ENCODE results near the gene TTC28.
"Not testable (repeated sequence)": the region's sequence is repeated elsewhere in the genome, so short reads cannot be mapped to it uniquely, and the experiment has no call there.

TTC28 gene

GRCh38 chr22:28544431-28544868 is 135.2 kb downstream of the TTC28 start:
- Mint-ChIP-seq H3K4me3 (no peak overlapping the region), H3K27me3 (peaks cover 0 to 4% of the 10 kb centered on the region in 2 donors), H3K9me3 (peaks cover 4 to 5% of the 10 kb centered on the region in 2 donors), H3K4me1 (no peaks in the 10 kb centered on the region), H3K27ac (no peak overlapping the region), H3K36me3 (peaks cover 3 to 4% of the 10 kb centered on the region in 2 donors)
- no peak for DNase-seq
- ATAC-seq (replicated peaks), result no peak

DNA sequence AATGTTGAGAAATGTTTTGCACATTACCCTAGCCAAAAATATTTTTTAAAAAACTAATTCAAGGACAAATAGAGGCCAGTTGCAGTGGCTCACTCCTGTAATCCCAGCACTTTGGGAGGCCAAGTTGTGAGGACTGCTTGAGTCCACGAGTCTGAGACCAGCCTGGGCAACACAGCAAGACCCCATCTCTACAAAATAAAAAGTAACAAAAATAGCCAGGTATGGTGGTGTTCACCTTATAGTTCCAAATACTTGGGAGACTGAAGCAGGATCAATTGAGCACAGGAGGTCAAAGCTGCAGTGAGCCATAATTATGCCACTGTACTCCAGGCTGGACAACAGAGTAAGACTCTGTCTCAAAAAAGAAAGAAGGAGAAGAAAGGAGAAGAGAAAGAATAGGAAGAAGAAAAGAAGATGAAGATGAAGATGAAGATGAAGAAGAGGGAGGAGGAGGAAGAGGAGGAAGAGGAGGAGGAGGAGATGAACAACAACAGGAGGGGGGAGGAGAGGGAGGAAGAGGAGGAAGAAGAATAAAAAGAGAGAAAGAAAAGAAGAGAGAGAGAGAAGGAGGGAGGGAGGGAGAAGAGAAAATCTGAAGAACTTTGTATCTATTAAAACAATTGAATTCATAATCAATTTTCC is 136.5 kb downstream of the TTC28 start:
- DNase-seq (no peak), ATAC-seq (replicated peaks) (no peak)
- Mint-ChIP-seq H3K4me1 (no peaks in the 10 kb centered on the region), H3K4me3 (no peak overlapping the region), H3K9me3 (peaks cover 4 to 5% of the 10 kb centered on the region in 2 donors), H3K36me3 (peaks cover 3 to 4% of the 10 kb centered on the region in 2 donors), H3K27me3 (peaks cover 0 to 4% of the 10 kb centered on the region in 2 donors), H3K27ac (no peak overlapping the region)

- Mint-ChIP-seq H3K36me3 (peaks cover 3 to 4% of the 10 kb centered on the region in 2 donors), H3K27me3 (peaks cover 0 to 4% of the 10 kb centered on the region in 2 donors), H3K4me3 (no peak overlapping the region), H3K9me3 (peaks cover 4 to 5% of the 10 kb centered on the region in 2 donors), H3K4me1 (no peaks in the 10 kb centered on the region), H3K27ac (no peak overlapping the region)
- DNase-seq (no peak), ATAC-seq (replicated peaks) (no peak)
Observed at GRCh38 chr22:28541137-28541536, 138.5 kb downstream of the TTC28 start.

- DNase-seq (no peak), ATAC-seq (replicated peaks) (no peak)
- Mint-ChIP-seq H3K36me3 (peaks cover 3 to 4% of the 10 kb centered on the region in 2 donors), H3K27me3 (peaks cover 0 to 4% of the 10 kb centered on the region in 2 donors), H3K4me3 (no peak overlapping the region), H3K27ac (no peak overlapping the region), H3K9me3 (peaks cover 4 to 5% of the 10 kb centered on the region in 2 donors), H3K4me1 (no peaks in the 10 kb centered on the region)
Observed at GRCh38 chr22:28538922-28539321, 140.7 kb downstream of the TTC28 start.

- H3K4me1 Mint-ChIP-seq; H3K4me3 Mint-ChIP-seq; H3K27me3 Mint-ChIP-seq; ATAC-seq (replicated peaks); H3K27ac Mint-ChIP-seq; DNase-seq: not testable (repeated sequence)
- H3K9me3 Mint-ChIP-seq, result peaks cover 15 to 21% of the 10 kb centered on the region in 2 donors
- H3K36me3 Mint-ChIP-seq, result peaks cover 6 to 12% of the 10 kb centered on the region in 2 donors
Observed at GRCh38 chr22:28530565-28530964, 149.1 kb downstream of the TTC28 start.

DNA sequence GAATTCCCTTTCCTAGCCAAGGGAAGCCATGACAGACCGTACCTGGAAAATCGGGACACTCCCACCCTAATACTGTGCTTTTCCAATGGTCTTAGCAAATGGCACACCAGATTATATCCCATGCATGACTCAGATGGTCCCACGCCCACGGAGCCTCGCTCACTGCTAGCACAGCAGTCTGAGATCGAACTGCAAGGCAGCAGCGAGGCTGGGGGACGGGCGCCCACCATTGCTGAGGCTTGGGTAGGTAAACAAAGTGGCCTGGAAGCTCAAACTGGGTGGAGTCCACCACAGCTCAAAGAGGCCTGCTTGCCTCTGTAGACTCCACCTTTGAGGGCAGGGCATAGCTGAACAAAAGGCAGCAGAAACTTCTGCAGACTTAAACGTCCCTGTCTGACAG is 150.5 kb downstream of the TTC28 start:
- not testable (repeated sequence) for H3K4me1 Mint-ChIP-seq

DNA sequence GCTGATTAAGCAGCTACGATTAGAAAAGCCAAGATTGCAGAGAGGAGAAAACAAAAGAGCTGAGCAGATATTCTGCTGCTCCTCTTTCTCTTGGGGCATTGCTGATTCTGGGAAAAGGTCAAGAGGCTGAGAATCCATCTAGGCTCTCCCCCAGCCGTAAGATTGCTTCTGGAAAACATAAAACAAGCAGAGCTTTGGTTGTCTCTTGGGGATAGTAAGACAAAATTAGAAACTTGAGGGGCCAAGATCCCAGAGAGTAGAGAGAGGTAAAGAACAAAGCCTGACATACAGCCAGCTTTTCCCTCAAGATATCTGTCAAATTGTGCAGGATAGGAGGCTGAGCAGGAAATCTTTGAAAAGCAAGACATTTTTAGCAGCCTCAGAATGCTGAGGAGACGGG is 158.2 kb downstream of the TTC28 start:
- DNase-seq, result no peak
- Mint-ChIP-seq H3K4me3 (no peak overlapping the region), H3K27me3 (peaks cover 4 to 5% of the 10 kb centered on the region in 2 donors), H3K9me3 (no peaks in the 10 kb centered on the region), H3K36me3 (no peaks in the 10 kb centered on the region), H3K27ac (no peak overlapping the region), H3K4me1 (no peaks in the 10 kb centered on the region)
- ATAC-seq (replicated peaks), result no peak

More for the DNA sequence above, 150.5 kb downstream of the TTC28 start:
- DNase-seq; H3K27me3 Mint-ChIP-seq; H3K27ac Mint-ChIP-seq; H3K4me3 Mint-ChIP-seq; ATAC-seq (replicated peaks): not testable (repeated sequence)
- H3K36me3 Mint-ChIP-seq, result peaks cover 6 to 12% of the 10 kb centered on the region in 2 donors
- H3K9me3 Mint-ChIP-seq, result peaks cover 15 to 21% of the 10 kb centered on the region in 2 donors

GRCh38 chr22:28514321-28514821 is 165.3 kb downstream of the TTC28 start:
- no peak for ATAC-seq (replicated peaks)
- H3K4me1 Mint-ChIP-seq, result no peaks in the 10 kb centered on the region
- H3K36me3 Mint-ChIP-seq, result peaks cover under 1 to 5% of the 10 kb centered on the region in 2 donors
- peaks cover under 1 to 1% of the 10 kb centered on the region in 2 donors for H3K27me3 Mint-ChIP-seq
- no peak overlapping the region for H3K27ac Mint-ChIP-seq
- DNase-seq, result no peak
- H3K9me3 Mint-ChIP-seq, result peaks cover 13 to 17% of the 10 kb centered on the region in 2 donors
- H3K4me3 Mint-ChIP-seq, result no peak overlapping the region

- not testable (repeated sequence) for H3K27me3 Mint-ChIP-seq; H3K36me3 Mint-ChIP-seq; H3K4me3 Mint-ChIP-seq; ATAC-seq (replicated peaks); H3K4me1 Mint-ChIP-seq; DNase-seq; H3K27ac Mint-ChIP-seq
- peaks cover 17 to 22% of the 10 kb centered on the region in 2 donors for H3K9me3 Mint-ChIP-seq
Observed at GRCh38 chr22:28512387-28512786, 167.3 kb downstream of the TTC28 start.

- Mint-ChIP-seq H3K4me1 (no peaks in the 10 kb centered on the region), H3K27me3 (peaks cover 5 to 6% of the 10 kb centered on the region in 2 donors), H3K36me3 (peaks cover 4 to 8% of the 10 kb centered on the region in 2 donors), H3K9me3 (peaks cover 17 to 22% of the 10 kb centered on the region in 2 donors), H3K4me3 (no peak overlapping the region), H3K27ac (no peak overlapping the region)
- DNase-seq (no peak), ATAC-seq (replicated peaks) (no peak)
Observed at GRCh38 chr22:28507896-28508295, 171.7 kb downstream of the TTC28 start.

DNA sequence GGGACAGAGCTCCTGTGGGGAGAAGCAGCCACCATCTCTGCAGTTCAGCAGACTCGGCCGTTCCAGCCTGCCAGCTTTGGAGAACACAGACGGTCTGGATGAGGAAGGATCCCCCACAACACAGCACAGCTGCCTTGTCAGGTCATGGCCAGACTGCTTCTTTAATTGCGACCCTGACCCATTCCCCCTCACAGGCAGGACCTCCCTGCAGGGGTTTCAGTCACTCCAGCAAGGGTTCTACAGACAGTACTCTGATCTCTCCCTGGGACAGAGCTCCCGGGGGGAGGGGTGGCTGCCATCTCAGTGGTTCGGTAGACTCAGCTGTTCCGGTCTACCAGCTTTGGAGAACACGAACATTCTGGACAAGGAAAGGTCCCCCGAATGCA is 173.5 kb downstream of the TTC28 start:
- no peak for DNase-seq
- Mint-ChIP-seq H3K36me3 (peaks cover 4 to 5% of the 10 kb centered on the region in 2 donors), H3K27me3 (peaks cover 5 to 6% of the 10 kb centered on the region in 2 donors), H3K4me1 (no peaks in the 10 kb centered on the region), H3K9me3 (peaks cover 10 to 15% of the 10 kb centered on the region in 2 donors), H3K4me3 (no peak overlapping the region), H3K27ac (no peak overlapping the region)
- ATAC-seq (replicated peaks), result no peak

- Mint-ChIP-seq H3K36me3 (peaks cover 4 to 5% of the 10 kb centered on the region in 2 donors), H3K4me1 (no peaks in the 10 kb centered on the region), H3K4me3 (no peak overlapping the region), H3K27me3 (peaks cover 5 to 6% of the 10 kb centered on the region in 2 donors), H3K9me3 (peaks cover 6 to 12% of the 10 kb centered on the region in 2 donors), H3K27ac (no peak overlapping the region)
- ATAC-seq (replicated peaks) (no peak), DNase-seq (no peak)
Observed at GRCh38 chr22:28505416-28506149, 174.1 kb downstream of the TTC28 start.

DNA sequence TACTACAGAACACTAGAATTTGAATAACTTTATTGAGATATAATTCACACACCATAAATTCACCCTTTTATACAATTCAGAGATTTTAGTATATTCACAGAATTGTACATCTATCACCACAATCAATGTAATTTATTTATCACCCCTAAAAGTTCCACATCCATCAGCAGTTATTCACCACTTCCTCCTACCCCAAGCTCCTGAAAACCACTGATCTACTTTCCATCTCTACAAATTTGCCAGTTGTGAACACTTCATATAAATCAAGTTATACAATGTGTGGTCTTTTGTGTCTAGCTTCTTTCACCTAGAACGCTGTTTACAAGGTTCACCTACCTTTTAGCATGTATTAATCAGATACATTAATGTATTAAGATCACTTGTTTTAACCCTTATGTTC is 179.6 kb downstream of the TTC28 start:
- H3K4me3 Mint-ChIP-seq, result no peak overlapping the region
- DNase-seq (no peak), ATAC-seq (replicated peaks) (no peak)
- no peaks in the 10 kb centered on the region for H3K36me3 Mint-ChIP-seq
- H3K27ac Mint-ChIP-seq, result no peak overlapping the region
- no peaks in the 10 kb centered on the region for H3K4me1 Mint-ChIP-seq
- H3K9me3 Mint-ChIP-seq, result no peaks in the 10 kb centered on the region
- H3K27me3 Mint-ChIP-seq, result peaks cover 5 to 6% of the 10 kb centered on the region in 2 donors

DNA sequence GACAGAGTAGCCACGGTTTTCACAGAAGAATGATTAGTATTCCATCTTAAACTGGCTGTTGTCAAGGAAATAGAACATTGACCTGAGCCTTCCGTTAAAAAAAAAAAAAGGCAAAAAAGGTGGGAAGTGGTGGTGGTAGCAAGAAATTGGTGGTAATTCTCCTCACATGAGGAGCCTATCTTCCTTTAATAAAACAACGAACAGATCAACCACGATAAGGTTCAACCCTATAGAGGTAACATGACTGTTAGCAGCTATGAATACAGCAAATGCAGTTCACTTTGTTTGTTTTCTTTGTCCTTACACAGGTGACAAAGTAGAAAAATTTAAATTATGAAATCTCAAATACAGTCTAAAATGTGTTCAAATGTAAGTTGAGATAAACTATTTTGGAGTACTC is 181.6 kb downstream of the TTC28 start:
- peaks cover 6 to 9% of the 10 kb centered on the region in 2 donors for H3K27me3 Mint-ChIP-seq

More for the DNA sequence above, 181.6 kb downstream of the TTC28 start:
- no peak for DNase-seq
- Mint-ChIP-seq H3K36me3 (no peaks in the 10 kb centered on the region), H3K4me1 (no peaks in the 10 kb centered on the region), H3K9me3 (no peaks in the 10 kb centered on the region), H3K27ac (no peak overlapping the region), H3K4me3 (no peak overlapping the region)
- no peak for ATAC-seq (replicated peaks)

All from stimulated activated naive B cell treated with anti-CD40 and anti-IgM and Interleukin-4, amounts not matched to agents 10 μg/mL and 1 μg/mL and 100 μg/mL, for 72 hours (primary cell).